Liver (tissue), 3 donors: Measurements from ENCODE around the gene HBG2.

ENCODE experiments used
- CTCF ChIP-seq: fragments of 150-350 bp; IDR thresholded peaks from 2 replicates; pipeline ENCODE4 v1.5.1; 2017; ENCODE audit warnings: improper control_type of control experiment, low read depth, low read length; ENCODE audit not compliant: missing input control
- GABPA ChIP-seq, 2 donors: IDR thresholded peaks in 1 of 2; conservative IDR thresholded peaks in 1 of 2; 2 replicates each; pipeline ENCODE4 v1.6.1; 2016; ENCODE audit warnings: antibody characterized with exemption in 2 of 2, mild to moderate bottlenecking in 1 of 2, moderate library complexity in 1 of 2
- HNF4G ChIP-seq: IDR thresholded peaks from 2 replicates; pipeline ENCODE4 v1.6.1; 2016; ENCODE audit warnings: antibody characterized with exemption
- JUND ChIP-seq, 2 donors: IDR thresholded peaks; 2 replicates each; pipeline ENCODE4 v1.6.1; 2016; ENCODE audit warnings: antibody characterized with exemption in 2 of 2
- RAD21 ChIP-seq, 2 donors: IDR thresholded peaks; 2 replicates each; pipeline ENCODE4 v1.6.1; 2016; ENCODE audit warnings: antibody characterized with exemption in 2 of 2, mild to moderate bottlenecking in 2 of 2
- REST ChIP-seq: IDR thresholded peaks from 2 replicates; pipeline ENCODE4 v1.6.1; 2016; ENCODE audit warnings: antibody characterized with exemption, mild to moderate bottlenecking
- SP1 ChIP-seq: IDR thresholded peaks from 2 replicates; pipeline ENCODE4 v1.6.1; 2018; ENCODE audit warnings: antibody characterized with exemption, mild to moderate bottlenecking
- TAF1 ChIP-seq: conservative IDR thresholded peaks from 2 replicates; pipeline ENCODE4 v1.6.1; 2016; ENCODE audit warnings: antibody characterized with exemption, mild to moderate bottlenecking
- YY1 ChIP-seq: IDR thresholded peaks from 2 replicates; pipeline ENCODE4 v1.6.1; 2016; ENCODE audit warnings: antibody characterized with exemption, mild to moderate bottlenecking
- TF ChIP-seq, protein P1 (sequence below): IDR thresholded peaks from 2 replicates; pipeline ENCODE4 v1.6.1; 2016; ENCODE audit warnings: antibody characterized with exemption
- donor health status: healthy.
- donor health status: healthy.

DNA sequence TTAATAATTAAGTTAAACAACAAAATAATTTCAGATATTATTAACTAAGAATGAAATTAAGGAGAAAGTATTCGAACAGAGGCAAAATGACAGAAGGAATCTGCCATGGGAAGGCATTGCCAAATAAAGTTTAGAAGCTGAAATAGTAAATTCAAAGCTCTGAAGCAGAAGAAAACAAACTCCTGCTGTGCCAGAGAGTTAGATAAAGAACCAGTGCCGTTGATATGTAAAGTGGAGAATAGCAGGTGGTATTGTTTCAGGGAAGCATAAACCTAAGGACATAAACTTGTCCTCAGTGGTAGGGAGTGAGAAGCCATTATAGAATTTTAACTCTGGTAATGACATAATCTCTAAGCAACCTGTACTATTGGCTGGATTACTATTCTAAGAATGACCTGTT lies 2.7 kb upstream of the HBG2 start:
- TF ChIP-seq CTCF: no peak
- TF ChIP-seq GABPA (IDR thresholded peaks at IDR 0.05 in 1 of 2, conservative IDR thresholded peaks at IDR 0.05 in 1 of 2): no peak
- TF ChIP-seq HNF4G: no peak
- no peak for TF ChIP-seq YY1
- no peak for TF ChIP-seq REST
- TF ChIP-seq, protein P1, sequence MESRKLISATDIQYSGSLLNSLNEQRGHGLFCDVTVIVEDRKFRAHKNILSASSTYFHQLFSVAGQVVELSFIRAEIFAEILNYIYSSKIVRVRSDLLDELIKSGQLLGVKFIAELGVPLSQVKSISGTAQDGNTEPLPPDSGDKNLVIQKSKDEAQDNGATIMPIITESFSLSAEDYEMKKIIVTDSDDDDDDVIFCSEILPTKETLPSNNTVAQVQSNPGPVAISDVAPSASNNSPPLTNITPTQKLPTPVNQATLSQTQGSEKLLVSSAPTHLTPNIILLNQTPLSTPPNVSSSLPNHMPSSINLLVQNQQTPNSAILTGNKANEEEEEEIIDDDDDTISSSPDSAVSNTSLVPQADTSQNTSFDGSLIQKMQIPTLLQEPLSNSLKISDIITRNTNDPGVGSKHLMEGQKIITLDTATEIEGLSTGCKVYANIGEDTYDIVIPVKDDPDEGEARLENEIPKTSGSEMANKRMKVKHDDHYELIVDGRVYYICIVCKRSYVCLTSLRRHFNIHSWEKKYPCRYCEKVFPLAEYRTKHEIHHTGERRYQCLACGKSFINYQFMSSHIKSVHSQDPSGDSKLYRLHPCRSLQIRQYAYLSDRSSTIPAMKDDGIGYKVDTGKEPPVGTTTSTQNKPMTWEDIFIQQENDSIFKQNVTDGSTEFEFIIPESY: no peak
- no peak for TF ChIP-seq SP1
- no peak for TF ChIP-seq JUND (IDR thresholded peaks at IDR 0.05)
- no peak for TF ChIP-seq RAD21 (IDR thresholded peaks at IDR 0.05)
- no peak for TF ChIP-seq TAF1
